Kidney (tissue), 14 donors: ENCODE measurements around the gene PTH. TPM values are rescaled to one million over a fixed set of nuclear protein-coding genes. Genes with fewer than 3 reads are reported as not detected.

Experiments used
- DNase-seq, 5 donors: peaks; one replicate each; pipeline ENCODE4 v3.0.0-alpha.2; 2013 to 2020
- FAIRE-seq: peaks from 2 replicates; lab custom pipeline; 2012; peaks lifted over from hg19 to GRCh38; lab: Jason Lieb, UNC
- H3K27ac ChIP-seq, 2 donors: one replicate each; pipeline ENCODE4 v1.7.0; 2013; ENCODE audit warnings: low read depth in 2 of 2, low read length in 2 of 2, inconsistent platforms in 1 of 2
- H3K27me3 ChIP-seq: one replicate; pipeline ENCODE4 v1.7.1; 2013; ENCODE audit warnings: low read length, inconsistent platforms; ENCODE audit not compliant: control insufficient read depth, insufficient read depth
- H3K36me3 ChIP-seq, 3 donors: one replicate each; pipeline versions ENCODE4 v1.7.0 to v1.7.1; 2013; ENCODE audit warnings: low read length in 3 of 3, control low read depth in 1 of 3, inconsistent platforms in 1 of 3; ENCODE audit not compliant: insufficient read depth in 3 of 3, control insufficient read depth in 2 of 3
- H3K4me1 ChIP-seq, 3 donors: one replicate each; pipeline versions ENCODE4 v1.7.0 to v1.7.1; 2013; ENCODE audit warnings: low read length in 3 of 3, inconsistent platforms in 1 of 3, low read depth in 1 of 3; ENCODE audit not compliant: control insufficient read depth in 2 of 3, insufficient read depth in 2 of 3
- H3K4me3 ChIP-seq, 3 donors: one replicate each; pipeline versions ENCODE4 v1.7.0 to v1.8.1; 2013; ENCODE audit warnings: low read length in 3 of 3, control low read depth in 1 of 3, inconsistent platforms in 1 of 3
- H3K9ac ChIP-seq, 3 donors: one replicate each; pipeline versions ENCODE4 v1.7.0 to v1.7.1; 2013; ENCODE audit warnings: low read length in 3 of 3, control low read depth in 1 of 3, inconsistent platforms in 1 of 3
- H3K9me3 ChIP-seq, 3 donors: one replicate each; pipeline versions ENCODE4 v1.7.0 to v1.7.1; 2013; ENCODE audit warnings: low read length in 3 of 3, control low read depth in 1 of 3, inconsistent platforms in 1 of 3; ENCODE audit not compliant: control insufficient read depth in 2 of 3, insufficient read depth in 1 of 3
- CTCF ChIP-seq: IDR thresholded peaks from 3 replicates; pipeline ENCODE4 v1.5.1; 2012; ENCODE audit warnings: mild to moderate bottlenecking, moderate library complexity, borderline replicate concordance; ENCODE audit not compliant: insufficient read depth; ENCODE audit errors: extremely low read depth
- intact Hi-C: fragments of 100-400 bp; cut with DNase I; formaldehyde crosslinking; loops from one replicate; pipeline ENCODE4 v1.11.1; 2022
- polyA plus RNA-seq: library from polyadenylated mRNA; stranded (reverse); fragments of 350-450 nt; fragmentation: Illumina TruSeq; extraction: RNeasy Lipid Tissue Mini Kit (QIAGEN cat#74804); gene quantifications from one replicate; pipeline ENCODE4 v1.2.3, GENCODE V29; 2014; ENCODE audit warnings: low read depth, low replicate concordance; ENCODE audit not compliant: insufficient read depth
- total RNA-seq: library from RNA; stranded (reverse); fragmentation: NEBNext Ultra II Directional; extraction: Animal tissue kit (Norgen Biotek cat#: 25700); gene quantifications from one replicate; pipeline ENCODE4 v1.2.1, GENCODE V29; 2021
- donor health status: control.
- donor health status: control.
- donor health status: control.
- donor health status: control.
- donor health status: control.
- donor health status: DM: yes; HTN: yes; CAD: no.
- donor health status: Normal renal cell carcinoma (clear cell type).

Gene PTH
- total and polyA plus RNA-seq, 2 donors from 2014 or later = not detected

- Histone ChIP-seq H3K4me3 (no peak overlapping the region), H3K9ac (no peak overlapping the region), H3K27ac (no peak overlapping the region), H3K9me3 (no peaks in the 10 kb centered on the region), H3K4me1 (no peaks in the 10 kb centered on the region), H3K36me3 (no peaks in the 10 kb centered on the region), H3K27me3 (no peaks in the 10 kb centered on the region)
- FAIRE-seq = no peak
- no peak for TF ChIP-seq CTCF
- intact Hi-C loops = no loop called here
- DNase-seq = no peak
These were observed 50.2 kb downstream of the PTH start for GRCh38 chr11:13445588-13445987.

Other genes with a start within 250 kb of the PTH start
- 20.6 TPM for gene BMAL1, start 218.2 kb downstream of the PTH start, total RNA-seq
- gene BMAL1, start 218.2 kb downstream of the PTH start, polyA plus RNA-seq = 9.2 TPM
- 27.9 TPM for gene BTBD10, start 32.8 kb downstream of the PTH start, total RNA-seq
- gene BTBD10, start 32.8 kb downstream of the PTH start, polyA plus RNA-seq = 12.9 TPM
- gene FAR1, start 172.7 kb upstream of the PTH start, total RNA-seq = 53.7 TPM
- 12.6 TPM for gene FAR1, start 172.7 kb upstream of the PTH start, polyA plus RNA-seq